GM19023 (cell line): ENCODE data around the gene RIMBP2.

Experiments used
- ATAC-seq: cut with Tn5 transposase; IDR thresholded peaks from one replicate; pipeline ENCODE4 v1.9.1; 2021; ENCODE audit warnings: mild to moderate bottlenecking, moderate library complexity; ENCODE audit not compliant: unreplicated experiment

Gene RIMBP2

DNA sequence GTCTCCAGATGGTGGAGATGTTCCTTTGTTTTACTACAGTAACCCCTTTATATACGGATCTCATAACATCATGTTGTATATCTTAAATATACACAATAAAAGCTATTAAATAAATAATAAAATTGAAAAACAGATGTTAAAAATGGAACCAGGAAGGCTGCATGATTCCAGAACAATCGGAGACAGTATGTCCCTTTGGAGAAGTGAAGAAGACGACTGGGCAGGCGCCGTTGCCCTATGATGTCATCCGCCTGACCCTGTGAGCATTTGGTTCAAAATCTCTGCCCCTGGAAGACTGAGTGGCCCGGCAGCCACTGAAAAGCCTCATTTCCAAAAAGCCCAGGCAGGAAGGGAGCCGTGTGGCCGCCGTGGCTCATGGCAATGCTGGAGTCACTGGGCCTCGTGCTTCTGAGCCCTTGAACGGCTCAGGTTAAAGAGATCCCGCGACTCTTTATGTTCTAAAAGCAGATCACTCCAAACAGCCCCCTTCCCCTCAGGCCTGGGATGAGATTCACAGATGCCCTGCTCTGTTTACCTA lies 30.8 kb downstream of the RIMBP2 start:
- no peak for ATAC-seq

DNA sequence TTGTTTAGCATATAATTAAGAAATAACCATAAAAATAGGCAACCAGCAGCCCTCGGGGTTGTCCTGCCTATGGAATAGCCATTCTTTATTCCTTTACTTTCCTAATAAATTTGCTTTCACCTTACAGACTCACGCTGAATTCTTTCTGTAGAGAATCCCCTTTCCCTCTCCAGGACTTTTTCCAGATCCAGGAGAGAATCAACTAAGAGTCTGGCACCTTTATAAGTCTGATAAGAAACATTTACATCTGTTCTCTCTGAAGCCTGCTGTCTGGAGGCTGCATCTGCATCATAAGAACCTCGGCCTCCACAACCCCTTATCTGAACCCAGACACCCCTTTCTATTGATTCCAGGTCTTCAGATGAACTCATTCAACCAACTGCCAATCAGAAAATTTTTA lies 32.3 kb downstream of the RIMBP2 start:
- ATAC-seq: no peak

DNA sequence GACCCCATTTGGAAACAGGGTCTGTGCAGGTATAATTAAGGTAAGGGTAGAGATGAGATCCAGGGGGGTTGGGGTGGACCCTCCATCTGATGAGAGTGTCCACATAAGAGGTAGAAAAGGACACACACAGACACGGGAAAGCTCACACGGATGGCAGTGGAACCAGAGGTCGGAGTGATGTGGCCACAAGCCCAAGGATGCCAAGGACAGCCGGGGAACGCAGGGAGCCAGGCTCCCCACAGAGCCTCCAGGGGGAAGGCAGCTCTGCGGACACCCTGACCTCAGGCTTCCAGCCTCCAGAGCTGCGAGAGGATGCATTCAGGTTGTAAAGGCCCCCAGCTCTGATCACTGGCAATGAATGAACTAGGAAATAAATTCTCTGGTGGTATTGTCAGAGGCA lies 33.0 kb downstream of the RIMBP2 start:
- no peak for ATAC-seq

DNA sequence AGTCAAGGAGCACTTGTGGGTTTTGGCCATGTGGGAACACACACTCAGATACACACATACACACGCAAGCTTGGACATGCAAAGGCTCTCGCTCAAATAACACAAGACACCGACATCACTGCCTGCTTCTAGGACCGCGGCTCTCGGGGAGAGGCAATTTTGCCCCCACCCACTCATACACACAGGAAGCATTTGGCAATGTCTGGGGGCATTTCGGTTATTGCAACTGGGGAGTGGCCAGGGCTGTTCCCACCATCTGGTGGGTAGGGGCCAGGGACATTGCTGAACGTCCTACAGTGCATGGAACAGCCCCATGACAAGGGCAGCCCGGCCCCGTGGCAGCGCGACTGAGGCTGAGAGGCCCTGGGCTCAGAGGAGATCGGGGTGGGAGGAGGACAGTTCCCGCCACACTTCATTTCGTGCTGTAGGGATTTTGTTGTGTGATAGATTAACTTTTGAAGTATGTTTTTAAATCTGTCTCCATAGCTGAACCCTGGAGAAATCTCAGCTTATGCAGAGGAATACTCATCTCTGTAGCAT lies 35.6 kb downstream of the RIMBP2 start:
- no peak for ATAC-seq

DNA sequence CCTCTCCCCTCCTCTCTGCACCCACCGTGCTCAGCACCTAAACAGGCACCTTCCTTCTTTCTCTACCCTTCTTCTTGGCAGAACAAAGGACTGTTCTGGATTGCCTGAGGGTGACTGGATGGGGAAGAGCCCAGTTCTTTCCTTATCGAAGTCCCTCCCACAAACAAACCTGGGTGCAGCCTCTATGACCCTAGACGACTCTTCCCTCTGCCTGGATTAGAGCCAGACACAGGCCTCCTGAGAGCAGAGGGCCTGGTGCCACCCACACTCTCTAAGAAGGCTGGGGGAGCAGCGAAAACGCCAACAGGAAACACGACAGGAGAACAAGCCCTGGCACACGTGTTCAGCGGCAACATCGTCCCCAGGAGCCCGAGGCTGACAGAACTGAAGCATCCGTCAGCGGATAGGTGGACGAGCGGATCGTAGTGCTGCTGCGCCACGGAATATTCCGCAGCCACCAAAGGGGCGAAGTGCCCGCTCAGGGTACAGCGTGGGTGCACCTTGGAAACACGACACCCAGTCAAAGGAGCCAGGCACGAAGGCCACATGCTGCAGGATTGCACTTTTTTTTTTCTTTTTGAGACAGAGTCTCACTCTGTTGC lies 38.0 kb downstream of the RIMBP2 start:
- ATAC-seq: no peak

DNA sequence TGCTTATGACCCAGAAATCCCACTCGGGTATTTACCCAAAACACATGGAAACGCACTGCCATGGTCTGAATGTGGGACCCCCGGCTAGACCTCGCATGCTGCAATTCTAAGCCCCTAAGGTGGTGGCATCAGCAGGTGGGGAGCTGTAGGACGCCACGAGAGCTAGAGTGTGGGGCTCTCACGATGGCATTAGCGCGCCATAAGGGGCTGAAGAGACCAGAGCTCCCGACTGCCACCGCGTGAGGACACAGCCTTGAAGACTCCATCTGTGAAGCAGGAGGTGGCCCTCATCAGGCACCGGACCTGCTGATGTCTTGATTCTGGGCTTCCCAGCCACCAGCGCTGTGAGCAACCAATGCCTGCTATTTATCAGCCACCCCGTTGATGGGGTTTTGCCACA lies 40.3 kb downstream of the RIMBP2 start:
- ATAC-seq: no peak

DNA sequence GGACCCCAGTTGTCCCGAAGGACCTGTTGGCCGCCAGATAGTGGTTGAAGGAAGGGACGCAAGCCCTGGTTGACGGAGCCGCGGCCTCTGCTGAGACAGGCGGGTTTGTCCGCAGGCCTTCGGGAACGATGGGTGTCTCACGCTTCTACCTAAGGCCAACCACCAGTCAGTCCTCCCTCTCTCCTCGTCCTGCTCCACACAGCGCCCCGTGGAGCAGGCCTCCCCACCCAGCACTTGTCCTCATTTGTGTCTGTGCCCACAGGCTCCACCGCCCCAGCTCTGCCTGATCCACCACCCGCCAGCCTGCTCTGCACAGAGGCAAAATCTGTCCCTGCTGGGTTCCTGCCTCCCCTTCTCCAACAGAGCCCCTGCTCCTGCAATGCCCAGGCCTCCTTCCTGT lies 41.0 kb downstream of the RIMBP2 start:
- no peak for ATAC-seq

DNA sequence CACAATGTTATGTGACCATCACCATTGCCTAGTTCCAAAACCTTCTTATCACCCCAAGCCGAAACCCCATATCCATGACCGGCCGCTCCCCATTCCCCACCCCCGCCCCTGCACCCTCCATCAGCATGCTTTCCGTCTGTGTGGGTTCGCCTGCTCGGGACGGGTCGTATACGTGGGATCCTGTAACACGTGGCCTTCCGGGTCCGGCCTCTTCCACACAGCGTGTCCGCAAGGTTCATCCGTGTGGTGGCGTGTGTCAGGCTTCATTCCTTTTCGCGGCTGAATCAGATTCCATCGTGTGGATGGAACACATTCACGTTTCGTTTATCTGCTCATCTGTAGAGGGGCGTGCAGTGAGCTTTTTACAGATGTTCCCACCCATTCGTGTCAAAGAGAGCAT lies 41.4 kb downstream of the RIMBP2 start:
- no peak for ATAC-seq

DNA sequence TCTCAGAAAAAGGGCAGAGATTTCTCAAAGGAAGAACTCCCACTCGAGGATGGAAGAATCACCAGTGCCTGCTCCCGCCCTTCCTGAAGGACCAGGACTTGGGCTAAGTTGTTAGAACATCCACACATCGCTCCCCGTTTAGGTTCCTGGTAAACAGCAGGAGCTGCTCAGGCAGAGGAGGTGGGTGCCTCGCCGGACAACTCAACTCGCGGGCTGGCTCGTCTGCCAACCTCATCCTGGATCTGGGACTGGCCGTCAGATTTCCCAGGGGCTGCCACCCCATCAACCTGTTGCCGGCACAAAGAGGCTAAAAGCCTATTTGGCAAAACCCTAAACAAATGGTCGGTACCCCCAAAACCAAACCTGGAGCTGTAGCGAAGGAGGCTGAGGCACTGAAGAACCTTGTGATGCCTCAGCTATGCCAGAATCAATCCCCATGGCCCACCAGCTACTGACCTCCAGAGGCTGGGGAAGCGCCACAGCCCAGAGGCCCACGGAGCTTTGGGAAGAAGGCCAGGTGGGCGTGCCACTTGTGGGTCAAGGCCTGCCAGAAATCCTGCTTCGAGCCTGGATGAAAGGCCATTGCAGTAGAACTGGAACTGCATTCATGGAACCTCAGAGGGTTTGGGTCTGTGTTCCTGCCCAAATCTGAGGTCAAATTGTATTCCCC lies 42.9 kb downstream of the RIMBP2 start:
- ATAC-seq: no peak

DNA sequence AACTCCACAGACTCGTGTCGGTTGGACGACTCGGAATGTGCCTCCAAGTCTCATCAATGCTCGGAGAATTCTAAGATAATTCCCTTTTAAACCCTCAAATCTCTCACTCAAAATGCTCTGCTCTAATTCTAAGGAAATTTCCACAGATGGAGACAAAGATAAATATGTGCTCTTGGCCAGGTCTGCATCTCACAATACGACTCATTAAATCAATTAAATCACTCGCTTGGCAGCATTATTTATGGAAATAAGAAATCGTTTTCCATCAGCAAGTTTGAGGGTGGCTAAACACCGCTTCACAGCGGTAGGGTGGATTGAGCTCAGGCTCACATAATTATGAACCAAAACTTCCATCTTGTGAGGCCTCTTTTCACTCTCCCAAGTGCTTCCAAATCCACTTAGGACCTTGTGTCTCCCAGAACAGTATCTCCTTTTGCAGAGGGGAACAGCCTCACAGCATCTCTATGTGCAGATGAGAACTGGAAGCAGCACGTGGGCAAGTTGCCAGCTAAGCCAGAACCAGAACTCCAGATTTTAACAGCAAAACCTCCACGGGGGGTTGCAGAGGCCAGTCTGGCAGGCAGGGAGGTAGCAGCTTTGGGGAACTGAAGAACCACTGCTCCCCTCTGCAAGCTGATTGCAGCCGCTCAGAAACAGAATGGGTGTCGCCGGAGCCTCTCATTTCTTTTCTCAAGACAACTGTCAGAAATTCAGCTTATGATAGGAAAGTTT lies 43.8 kb downstream of the RIMBP2 start:
- no peak for ATAC-seq

DNA sequence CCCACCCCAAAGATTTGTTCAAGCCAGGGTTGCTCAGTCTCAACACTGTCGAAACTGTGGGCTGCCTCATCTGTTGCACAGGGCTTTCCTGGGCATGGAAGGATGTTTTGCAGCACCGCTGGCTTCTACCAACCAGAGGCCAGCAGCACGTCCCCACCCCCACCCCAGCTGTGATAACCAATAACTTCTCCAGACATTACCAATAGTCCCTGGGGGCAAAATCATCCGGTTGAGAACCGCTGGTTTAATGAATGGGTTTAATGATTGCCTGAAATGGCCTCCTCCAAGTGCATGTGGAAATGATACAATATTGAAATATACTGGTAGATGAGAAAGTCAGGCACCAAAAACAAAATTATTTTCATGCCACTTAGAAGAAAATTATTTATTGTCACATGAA lies 44.5 kb downstream of the RIMBP2 start:
- ATAC-seq: no peak

DNA sequence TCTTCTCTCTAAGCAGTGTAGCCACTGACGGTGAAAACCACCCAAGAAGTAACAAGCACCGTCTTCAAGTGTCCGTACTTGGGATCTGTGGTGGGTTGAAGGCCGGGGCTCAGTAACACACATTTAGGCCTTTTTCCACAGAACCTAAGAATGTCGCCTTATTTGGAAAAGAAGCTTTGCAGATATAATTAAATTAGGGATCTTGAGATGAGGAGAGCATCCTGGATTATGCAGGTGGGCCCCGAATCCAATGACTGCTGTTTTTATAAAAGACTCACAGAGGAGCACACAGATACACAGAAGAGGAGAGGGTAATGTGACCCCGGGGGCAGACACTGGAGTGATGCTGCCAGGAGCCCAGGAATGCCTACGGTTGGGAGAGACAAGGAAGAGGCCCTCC lies 46.3 kb downstream of the RIMBP2 start:
- ATAC-seq: no peak

DNA sequence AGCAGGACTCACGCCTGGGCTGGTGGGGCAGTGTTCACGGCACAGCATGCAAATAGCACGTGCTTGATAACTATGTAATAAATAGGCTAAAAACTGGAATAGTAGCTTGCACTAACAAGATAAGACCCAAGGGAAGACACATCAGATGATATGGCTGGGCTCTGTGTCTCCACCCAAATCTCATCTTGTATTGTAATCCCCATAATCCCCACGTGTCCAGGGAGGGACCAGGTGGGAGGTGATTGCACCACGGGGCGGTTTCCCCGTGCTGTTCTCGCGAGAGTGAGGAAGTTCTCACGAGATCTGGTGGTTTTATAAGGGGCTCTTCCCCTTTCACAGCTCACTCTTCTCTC lies 46.9 kb downstream of the RIMBP2 start:
- no peak for ATAC-seq

DNA sequence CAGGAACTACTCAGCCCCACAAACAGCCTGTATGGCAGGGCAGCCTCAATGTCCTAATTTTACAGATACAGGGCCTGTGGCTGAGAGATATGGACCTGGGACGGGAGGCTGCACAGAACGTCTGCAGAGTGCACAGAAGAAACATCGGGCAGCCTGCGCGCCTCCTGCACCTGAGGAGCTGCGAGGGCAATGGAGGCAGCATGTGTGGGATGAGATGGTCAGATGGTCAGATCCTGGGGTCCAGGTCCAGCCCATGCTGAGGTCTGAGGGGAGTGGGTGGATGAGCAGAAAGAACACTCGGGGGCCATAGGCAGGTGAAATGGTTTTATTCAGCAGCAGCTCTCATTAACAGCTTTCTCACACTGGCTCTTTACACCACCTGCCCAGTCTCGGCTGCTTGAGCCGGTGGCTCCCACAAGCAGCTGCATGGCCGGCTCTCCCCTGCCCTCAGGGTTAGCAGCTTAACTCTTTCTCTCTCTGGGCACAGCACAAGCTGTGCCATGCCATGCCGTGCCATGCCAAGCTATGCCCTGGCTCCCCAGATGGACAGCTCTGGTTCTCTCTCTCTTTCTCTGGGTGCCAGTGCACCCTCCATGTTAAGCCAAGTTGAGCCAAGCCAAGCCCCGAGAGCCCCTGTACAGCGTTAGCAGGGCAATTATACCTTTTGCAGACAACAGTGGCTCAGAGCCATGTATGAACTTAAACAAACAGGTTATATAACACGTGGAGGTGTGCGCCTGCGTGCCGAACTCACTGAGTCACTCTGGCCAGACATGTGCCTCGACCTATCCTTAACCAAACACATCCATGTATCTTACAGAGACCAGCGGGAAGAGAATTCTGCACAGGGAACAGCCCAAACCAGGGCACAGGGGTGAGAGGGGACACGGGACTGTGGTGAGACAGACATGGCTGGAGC lies 47.6 kb downstream of the RIMBP2 start:
- no peak for ATAC-seq

DNA sequence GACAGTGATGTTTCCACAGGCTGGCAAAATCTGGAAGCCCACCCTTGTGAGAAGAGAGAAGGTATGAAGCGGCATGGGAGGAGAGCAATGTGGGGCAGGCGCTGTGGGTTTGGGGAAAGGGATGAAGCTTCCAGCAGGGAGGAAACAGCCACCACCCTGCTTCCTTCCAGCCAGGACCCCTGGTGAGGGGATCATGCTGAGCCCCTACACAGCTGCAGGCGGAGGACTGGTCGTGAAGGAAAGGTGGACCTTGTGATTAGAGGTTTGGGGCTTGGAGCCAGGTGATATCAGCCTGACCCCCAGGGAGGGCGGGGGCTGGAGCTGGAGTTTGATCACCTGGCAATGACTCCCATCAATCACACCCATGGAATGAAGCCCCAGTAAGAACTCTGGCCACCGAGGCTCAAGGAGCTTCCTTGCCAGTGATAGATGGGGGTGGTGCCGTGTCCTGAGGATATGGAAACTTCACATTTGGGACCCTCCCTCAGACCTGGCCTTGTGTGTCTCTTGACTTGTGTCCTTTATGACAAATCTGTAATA lies 48.6 kb downstream of the RIMBP2 start:
- ATAC-seq: no peak

DNA sequence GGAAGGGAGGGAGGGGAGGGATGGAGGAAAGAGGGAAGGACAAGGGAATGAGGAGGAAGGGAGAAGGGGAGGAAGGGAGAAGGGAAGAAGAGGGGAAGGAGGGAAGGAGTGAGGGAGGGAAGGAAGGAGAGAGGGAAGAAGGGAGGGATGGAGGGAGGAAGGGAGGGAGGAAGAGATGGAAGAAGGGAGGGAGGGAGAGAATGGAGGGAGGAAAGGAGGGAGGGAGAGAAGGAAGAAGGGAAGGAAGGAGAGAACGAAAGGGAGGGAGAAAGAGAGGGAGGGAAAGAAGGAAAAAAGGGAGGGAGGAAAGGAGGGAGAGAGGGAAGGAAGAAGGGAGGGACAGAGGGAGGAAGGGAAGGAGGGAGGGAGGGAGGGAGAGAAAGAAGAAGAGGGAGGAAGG lies 49.5 kb downstream of the RIMBP2 start:
- ATAC-seq: no peak

DNA sequence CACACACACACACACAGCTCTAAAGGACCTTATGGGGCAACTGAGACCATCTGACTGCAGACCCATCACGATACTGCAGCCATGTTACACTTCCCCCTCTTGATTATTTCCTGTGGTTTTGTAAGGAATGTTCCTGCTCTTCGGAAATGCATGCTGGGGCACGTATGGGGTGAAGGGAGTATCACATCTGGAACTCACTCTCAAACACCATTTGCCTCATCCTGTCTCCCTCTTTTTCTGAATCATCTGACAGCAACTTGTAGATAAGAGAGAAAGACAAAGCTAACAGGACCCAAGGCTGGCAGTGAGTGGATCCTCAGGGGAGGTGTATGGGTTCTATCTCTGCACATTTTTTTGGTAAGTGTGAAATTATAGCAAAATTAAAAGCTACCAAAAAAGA lies 50.3 kb downstream of the RIMBP2 start:
- ATAC-seq: no peak

DNA sequence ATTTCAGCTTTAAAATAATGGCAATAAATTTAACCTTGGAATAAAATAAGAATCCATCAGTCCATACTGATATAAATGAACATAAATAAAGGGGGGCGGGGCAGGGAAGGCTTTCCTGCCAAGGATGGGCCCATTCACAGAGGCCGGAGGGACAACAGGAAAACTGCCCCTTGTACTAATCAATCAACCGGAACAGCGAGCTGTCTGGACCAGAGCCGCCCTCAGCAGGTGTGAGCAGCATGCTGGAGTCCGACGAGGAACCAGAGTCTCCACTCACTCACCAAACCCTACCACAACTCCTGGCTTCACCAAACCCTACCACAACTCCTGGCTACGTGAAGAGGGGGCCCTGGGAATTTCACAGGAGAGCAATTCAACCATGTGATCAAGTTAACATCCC lies 51.3 kb downstream of the RIMBP2 start:
- ATAC-seq: no peak

DNA sequence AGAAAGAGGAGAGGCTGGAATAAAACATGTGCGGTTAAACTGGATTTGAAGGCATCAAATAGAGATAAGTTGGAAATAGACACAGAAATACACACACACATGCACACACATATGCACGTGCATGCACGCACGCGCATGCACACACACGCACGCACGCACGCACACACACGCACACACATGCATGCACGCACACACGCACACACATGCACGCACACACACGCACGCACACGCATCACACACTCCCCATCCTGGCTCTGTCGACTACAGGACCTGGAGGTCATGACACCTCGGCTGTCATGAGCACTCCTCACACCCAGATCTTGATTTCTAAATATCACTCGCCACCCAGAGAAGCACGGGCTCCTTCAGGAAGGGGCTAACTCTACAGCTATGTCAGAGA lies 51.8 kb downstream of the RIMBP2 start:
- ATAC-seq: no peak

DNA sequence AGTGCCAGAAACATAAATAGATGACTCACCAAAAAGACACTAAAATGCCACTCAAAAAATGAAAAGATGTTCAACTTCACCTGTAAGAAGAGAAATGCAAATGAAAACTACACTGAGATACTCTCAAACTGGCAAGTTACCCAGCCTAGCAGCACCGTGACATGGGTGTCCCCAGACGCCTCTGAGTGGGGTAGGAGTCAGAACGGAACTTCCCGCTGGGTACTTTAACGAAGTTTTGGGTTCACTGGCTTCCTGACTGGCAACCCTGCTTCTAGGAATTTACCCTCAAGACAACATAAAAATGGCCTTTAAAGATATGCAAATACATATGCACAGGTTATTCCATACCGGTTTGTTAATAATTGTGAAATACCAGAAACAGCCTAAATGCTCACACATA lies 52.6 kb downstream of the RIMBP2 start:
- ATAC-seq: no peak
